ENCODE measurements around the gene ALDH6A1.
"Not testable (repeated sequence)": the region's sequence is repeated elsewhere in the genome, so short reads cannot be mapped to it uniquely, and the experiment has no call there.

The ALDH6A1 gene

DNA sequence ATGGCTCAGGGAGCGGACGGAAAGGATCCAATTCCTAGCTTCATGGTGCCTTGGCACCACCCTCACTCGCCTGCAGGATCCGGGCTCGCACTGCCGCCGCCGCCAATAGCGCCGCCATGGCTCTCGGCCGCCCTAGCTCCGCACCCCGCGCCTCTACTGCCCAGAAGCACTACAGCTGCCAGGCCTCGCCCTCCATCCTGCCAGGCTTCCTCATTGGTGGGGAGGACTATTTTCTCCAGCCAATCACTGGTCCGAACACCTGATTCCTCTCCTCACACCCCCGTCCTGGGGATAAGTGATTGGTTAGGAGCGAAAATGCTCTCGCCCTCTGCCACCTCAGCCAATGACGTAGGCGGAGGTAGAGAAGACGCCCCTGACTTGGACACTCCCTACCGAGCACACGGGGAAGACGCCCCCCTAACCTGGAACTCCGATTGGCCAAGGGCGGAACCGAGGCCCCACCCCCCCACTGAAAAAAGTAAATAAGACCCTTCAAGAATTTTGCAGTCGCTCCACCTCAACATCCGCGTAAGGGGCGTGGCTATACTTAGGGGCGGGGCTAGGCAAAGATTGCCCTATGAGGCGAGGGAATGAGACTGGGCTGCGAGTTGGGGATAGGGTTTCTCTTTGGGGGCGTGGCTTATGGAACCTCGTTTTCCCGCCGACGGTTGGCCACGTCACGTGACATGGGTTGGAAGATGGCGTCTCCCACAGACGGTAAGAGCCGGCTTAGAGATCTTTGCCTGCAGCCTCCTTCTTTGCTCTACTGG lies at the start of gene ALDH6A1, which contains the start of gene LIN52:
Gene ALDH6A1 (minus strand): TSS at position 177 of the 770 bp plus-strand sequence. CDS start 59 bp downstream, at position 118.
Gene LIN52 (plus strand): TSS at position 680 of the 770 bp plus-strand sequence. CDS start 19 bp downstream, at position 699.
- DNase-seq (ENCODE audit: low read depth) = peak; percentile 100

DNA sequence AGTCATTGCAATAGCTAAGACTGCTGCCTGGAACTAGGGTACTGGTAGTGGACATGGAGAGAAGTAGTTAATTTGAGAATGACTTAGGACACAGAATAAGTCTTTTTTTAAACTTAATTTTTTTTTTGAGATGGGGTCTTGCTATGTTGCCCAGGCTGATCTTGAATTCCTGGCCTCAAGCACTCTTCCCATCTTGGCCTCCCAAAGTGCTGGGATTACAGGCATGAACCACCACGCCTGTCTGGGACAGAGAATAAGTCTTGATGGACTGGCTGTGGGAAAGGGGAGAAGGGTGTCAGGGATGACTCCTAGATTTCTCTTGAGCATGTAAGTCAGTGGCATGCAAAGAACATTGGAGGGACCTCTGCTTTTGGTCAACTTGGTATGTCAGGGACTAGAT lies 43.4 kb upstream of the ALDH6A1 start:
- no peak for DNase-seq (ENCODE audit: low read depth)

DNA sequence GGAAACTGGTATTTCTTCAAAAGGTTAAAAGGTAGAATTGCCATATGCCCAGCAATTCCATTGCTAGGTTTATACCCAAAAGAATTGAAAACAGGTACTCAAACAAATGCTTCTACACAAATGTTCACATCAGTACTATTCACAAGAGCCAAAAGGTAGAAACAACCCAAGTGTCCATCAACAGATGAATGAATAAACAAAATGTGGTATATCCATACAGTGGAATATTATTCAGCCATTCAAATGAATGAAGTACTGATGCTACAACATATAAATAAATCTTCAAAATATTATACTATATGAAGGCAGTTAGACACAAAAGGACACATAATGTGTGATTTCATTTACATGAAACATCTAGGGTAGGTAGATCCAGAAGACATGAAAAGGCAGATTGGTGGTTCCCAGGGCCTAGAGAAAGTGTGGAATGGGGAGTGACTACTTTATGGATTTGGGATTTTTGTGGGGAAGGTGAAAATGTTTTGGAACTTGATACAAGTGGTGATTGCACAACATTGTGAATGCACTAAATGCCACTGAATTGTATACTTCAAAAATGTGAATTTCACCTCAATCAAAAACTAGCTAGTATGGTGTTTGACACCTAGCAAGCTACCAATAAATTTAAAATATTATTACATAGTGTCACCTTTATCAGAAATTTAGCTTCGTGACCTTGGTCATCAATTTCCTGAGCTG lies 42.2 kb upstream of the ALDH6A1 start:
- no peak for DNase-seq (ENCODE audit: low read depth)

DNA sequence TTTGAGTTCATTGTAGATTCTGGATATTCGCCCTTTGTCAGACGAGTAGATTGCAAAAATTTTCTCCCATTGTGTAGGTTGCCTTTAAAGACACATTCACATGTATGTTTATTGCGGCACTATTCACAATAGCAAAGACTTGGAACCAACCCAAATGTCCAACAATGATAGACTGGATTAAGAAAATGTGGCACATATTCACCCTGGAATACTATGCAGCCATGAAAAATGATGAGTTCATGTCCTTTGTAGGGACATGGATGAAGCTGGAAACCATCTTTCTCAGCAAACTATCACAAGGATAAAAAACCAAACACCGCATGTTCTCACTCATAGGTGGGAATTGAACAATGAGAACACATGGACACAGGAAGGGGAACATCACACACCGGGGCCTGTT lies 41.2 kb upstream of the ALDH6A1 start:
- DNase-seq (ENCODE audit: low read depth) = not testable (repeated sequence)

DNA sequence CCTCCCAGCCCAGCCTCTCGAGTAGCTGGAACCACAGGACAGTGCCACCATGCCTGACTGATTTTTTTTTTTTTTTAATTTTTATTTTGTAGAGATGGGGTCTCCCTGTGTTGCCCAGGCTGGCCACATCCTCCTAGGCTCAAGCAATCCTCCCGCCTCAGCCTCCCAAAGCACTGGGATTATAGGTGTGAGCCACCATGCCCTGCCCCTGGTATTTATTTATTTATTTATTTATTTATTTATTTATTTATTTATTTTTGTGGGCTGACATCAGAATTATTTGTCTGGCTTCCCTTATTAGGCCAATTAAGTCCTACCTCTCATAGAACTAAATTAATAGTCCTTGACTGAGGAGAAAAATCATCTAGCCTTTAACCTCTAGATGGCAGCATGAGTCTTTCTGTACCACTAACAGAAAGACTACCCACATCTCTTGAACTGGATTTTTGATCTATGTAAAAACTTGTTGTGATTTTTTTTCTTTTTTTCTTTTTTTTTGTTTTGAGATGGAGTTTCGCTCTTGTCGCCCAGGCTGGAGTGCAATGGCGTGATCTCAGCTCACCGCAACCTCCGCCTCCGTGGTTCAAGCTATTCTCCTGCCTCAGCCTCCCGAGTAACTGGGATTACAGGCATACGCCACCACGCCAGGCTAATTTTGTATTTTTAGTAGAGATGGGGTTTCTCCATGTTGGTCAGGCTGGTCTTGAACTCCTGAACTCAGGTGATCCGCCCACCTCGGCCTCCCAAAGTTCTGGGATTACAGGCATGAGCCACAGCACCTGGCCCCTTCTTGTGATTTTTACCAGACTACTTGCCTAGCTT lies 27.4 kb upstream of the ALDH6A1 start:
- DNase-seq (ENCODE audit: low read depth) = peak; percentile 6

DNA sequence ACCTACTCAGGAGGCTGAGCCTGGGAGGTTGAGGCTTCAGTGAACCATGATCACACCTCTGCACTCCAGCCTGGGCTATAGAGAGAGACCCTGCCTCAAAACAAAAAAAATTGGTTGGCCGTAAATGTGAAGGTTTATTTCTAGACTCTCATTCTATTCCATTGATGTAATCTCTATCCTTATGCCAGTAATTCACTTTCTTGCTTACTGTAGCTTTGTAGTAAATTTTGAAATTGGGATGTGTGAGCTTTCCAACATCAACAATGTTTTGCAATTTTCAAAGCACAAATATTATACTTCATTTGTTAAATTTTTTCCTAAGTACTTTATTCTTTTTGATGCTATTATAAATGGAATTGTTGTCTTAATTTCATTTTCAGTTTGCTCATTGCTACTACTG lies 25.1 kb upstream of the ALDH6A1 start:
- no peak for DNase-seq (ENCODE audit: low read depth)

DNA sequence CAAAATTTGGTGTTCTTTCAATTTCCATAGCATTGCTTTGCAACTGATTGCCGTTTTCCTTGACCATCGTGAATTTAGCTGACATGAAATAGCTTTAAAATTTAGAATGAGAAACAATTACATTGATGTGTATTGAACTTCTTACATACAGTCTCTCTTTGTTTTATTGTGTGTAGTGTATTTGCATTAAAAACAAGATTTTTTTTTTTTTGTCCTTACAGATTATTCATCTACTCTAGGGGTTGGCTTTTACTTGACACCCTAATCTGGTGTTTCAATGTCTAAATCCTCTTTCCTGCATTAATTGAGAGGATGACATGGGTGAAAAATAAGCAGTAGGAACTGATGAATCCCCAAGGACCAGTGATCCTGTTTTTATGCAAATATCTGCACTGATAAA lies 21.1 kb upstream of the ALDH6A1 start:
- no peak for DNase-seq (ENCODE audit: low read depth)

DNA sequence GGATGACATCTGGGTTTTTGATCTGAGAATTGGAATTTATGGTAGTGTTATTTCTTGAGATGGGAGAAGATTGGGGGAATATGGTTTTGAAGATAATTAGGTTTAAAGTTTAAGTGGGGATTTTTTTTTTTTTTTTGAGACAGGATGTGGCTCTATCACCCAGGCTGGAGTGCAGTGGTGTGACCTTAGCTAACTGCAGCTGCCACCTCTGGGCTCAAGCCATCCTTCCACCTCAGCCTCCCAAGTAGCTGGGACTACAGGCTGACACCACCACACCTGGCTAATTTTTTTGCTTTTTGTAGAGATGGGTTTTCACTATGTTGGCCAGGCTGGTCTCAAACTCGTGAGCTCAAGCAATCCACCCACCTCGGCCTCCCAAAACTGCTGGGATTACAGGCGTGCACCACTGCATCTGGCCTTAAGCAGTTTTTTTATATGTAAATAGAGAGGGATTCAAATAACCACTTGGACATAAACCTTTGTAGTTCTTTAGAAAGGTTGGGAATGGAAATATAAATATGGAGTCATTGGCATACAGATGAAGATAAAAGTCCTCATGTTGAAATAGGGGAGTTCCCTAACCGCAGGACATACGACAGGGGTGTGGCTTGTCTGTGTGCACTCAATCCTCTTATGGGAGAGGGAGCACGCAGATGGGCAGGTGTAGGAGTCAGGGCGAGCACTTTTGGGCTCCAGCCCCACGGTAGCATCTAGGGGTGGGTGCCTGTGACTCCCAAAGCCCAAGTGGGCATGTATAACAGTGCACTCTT lies 5.2 kb upstream of the ALDH6A1 start:
- DNase-seq (ENCODE audit: low read depth) = no peak

DNA sequence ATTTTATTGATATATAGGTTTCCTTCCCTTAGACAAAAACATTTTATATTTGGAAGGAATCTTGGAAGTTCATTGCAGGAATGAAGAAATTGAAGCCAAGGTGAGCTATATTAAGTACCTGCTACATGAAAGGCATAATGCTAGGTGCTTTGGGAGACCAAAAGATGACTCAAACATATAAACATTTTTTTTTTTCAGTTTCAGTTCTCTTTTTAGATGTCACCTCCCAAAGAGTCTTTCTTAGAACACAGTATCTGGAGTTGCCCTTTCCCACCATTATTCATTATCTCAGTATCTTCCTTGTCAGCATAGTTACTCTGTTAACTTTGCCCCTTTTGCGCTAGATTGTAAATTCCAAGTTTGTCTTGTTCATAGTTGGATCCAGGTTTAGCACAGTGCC lies 1.6 kb upstream of the ALDH6A1 start:
- no peak for DNase-seq (ENCODE audit: low read depth)

DNA sequence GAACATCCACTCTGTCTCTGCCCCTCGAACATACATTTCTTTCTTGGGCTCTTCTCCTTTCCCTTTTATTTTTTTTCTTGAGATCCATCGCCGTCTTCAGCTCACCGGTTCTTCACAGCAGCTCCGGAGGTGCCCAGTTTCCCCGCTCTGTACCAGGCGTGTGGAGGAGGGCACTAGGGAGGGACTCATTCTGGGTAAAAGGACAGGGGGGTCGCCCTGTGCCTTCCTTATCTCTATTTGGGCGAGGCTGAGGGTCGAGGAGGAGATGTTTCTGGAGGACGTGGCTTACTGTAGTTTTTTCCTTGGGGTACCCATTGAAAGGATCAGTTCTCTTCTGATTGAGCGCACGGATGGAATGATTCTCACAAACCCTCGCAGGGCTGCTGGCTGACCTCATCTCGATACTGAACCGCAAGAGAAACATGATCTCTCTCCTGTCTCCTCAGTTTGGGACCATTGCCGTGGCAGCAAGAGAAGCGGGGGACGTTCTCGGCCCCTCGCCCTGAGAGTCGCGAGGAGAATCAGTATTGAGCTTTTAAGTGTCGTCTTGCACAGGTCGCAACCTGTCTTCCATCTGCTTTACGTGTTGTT lies 889 bp upstream of the ALDH6A1 start:
- DNase-seq (ENCODE audit: low read depth) = no peak

DNA sequence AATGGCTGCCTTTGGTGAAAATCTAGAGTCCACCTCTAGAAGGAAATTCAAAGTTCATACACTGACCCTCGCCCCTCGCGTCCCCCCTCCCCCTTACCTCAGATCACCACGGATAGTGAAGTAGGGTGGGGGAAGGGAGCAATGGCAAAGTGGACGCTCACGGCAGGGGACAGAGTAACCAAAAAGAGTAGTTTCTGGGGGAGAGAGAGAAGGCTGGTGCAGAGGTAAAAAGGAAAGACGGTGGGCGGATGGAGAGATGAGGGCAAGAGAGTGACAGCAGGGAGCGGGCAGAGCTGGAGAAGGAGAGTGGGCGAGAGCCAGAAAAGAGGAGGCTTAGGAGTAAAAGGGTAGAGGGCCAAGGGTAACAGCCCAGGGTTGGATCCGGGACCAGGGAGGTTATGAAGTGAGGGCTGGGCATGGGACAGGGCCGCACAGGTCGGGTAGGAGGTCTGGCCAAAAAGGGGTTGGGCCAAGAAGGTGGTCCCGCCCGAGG lies 423 bp downstream of the ALDH6A1 start:
- no peak for DNase-seq (ENCODE audit: low read depth)

DNA sequence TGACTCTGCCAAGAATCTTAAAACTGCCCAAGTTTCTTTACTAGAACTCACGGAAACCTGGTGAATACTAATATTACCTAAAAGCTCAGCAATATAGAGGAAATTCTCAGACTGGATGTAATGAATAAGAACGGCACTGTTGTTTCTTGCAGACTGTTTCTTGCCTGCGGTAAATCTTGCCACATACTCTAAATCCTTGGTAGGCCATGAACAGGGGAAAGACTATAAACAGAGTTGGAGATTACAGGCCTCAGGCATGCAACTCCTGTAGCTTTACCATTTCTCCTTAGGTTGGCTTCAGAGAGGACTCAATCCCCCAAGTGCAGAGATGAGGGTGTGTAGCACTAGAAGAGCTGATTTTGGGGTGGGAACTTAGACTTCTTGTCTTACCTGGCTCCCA lies 1.1 kb downstream of the ALDH6A1 start:
- no peak for DNase-seq (ENCODE audit: low read depth)

DNA sequence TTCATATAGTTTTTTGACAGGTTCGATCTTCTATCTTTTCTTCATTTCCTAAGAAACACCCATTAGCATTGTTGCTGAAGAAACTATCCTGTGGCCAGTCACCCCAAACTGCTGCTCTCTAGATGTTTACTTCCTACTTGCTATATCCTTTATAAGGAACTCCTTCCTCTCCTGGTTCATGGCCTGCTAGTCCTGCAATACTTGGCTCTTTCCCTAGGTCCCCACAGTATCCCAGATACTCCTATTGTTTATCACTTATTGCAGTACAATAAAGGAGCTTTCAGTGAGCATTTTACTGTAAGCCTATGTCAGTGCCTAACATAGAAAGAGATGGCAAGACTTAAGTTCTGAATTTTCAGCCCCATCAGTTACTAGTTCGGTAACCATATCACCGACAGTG lies 2.8 kb downstream of the ALDH6A1 start:
- no peak for DNase-seq (ENCODE audit: low read depth)

DNA sequence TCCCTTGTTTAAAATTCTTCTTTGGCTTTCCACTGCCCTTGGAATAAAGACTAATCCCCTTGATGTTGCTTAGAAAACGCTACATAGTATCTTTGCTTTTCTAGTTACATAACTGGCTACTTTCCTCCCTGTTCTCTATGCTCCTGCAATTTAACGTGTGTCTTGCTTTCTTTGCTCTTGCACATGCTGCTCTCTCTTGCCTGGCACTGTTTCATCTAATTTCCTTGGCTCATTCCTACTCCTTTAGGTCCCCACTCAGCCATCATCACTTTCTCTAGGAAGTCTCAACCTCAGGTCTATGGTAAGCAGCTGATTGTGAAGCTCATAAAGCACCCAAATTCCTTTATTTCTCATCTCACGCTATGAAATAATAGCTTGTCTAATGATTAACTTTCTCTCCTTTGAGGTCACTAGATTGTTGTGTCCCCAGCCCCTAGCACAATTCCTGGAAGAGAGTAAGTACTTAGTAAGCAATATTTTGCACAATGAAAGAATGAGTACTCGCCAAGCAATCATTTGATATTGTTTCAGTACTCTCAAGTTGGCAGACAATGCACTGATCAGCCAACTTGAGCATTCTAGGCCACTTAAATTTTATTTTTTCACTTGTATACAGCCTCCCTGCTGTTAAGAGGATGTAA lies 3.3 kb downstream of the ALDH6A1 start:
- no peak for DNase-seq (ENCODE audit: low read depth)

DNA sequence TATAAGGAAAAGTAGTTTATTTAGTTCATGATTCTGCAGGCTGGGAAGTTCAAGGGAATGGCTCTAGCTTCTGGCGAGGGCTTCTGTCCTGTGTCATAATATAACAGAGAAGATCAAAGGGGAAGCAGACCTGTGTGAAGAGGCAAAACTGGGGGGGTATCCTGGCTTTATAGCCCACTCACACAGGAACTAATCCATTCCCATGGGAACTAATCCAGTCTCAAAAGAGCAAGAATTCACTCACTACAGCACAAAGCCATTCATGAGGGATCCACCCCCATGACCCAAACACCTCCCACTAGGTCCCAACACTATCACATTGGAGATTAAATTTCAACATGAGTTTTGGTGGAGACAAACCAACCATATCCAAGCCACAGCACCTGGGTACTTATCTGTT lies 6.9 kb downstream of the ALDH6A1 start:
- DNase-seq (ENCODE audit: low read depth) = no peak

DNA sequence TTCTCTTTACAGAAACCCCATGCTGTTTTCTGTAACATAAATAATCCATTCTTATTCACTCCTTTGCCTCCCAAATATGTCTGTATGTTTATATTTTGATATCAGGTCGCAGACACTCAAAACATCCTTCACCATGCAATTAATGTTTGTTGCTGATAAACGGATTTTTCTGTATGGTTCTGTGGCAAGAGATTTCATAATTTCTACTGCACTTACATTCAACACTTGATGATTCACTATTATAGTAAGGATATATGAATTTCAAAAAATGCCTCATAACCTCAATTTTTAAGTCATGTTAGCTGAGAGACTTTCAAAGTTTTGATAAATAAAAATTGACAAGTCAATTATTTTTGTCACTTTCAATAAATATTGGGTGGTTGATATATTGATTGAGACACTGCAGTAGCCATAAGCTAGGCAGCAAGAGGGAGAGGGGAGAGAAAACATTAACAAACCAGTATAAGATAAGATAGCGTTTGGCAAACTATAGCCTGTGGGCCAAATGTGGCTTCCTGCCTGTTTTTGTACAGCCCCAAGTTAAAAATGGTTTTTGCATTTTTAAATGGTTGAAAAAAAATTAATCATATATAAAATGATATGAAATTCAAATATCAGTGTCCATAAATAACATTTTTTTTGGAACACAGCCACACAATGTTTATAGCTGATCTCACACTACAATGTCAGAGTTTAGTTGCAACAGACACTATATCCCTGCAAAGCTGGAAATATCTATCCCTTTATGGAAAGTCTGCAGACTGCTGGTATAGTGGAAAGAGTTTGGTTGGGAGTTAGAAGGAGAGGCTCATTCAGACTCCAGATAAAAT lies 18.3 kb downstream of the ALDH6A1 start:
- DNase-seq (ENCODE audit: low read depth) = no peak

DNA sequence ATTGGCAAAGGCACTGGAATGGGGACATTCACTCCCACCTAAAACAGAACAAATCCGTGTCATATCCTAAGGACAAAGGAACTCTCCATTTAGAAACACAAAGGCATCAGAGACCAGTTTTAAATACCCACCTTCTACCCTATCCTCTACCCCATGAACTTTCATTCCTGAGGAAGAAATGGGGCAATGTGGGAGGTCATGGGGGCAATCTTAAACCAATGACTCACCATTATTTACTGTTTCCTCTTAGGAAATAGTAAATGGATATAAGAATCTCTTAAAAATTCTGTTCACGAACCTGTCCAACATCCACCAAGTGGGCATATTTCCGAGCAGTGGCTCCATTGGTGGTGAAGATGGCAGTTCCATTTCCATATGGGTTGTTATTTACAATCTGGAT lies 19.4 kb downstream of the ALDH6A1 start:
- DNase-seq (ENCODE audit: low read depth) = no peak

DNA sequence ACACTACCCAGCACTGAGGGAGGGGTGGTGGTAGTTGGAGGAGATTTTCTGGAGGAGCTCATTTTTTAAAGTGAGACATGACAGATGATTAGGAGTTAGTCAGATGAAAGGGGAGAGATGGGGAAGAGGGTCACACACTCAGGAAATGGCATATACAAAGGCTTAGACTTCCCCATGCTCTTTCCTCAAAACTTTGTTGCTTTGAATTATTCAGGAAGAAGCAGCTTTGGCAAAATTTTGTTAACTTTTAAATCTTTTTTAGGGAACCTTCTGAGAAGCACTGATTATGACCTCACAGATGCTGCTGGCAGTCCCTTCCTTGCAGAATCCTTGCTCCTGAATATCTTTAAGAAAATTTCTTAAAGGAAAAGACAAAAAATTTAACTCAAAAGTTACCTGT lies 19.8 kb downstream of the ALDH6A1 start:
- DNase-seq (ENCODE audit: low read depth) = no peak

DNA sequence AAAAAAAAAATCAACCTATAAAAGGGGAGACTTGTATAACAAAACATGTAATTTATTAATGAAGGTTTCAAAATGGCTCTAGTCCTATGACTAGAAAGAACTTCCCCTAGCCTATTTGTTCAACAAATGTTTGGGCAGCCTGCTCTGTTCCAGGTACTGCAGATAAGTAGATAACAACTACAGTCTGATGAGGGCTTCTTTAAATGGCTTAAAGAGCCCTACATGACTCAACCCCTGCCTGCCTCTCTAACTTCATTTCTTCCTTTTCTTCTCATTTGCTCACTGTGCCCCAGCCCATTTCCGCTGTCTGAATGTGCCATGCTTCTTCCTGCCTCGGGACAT lies 21.5 kb downstream of the ALDH6A1 start:
- no peak for DNase-seq (ENCODE audit: low read depth)

DNA sequence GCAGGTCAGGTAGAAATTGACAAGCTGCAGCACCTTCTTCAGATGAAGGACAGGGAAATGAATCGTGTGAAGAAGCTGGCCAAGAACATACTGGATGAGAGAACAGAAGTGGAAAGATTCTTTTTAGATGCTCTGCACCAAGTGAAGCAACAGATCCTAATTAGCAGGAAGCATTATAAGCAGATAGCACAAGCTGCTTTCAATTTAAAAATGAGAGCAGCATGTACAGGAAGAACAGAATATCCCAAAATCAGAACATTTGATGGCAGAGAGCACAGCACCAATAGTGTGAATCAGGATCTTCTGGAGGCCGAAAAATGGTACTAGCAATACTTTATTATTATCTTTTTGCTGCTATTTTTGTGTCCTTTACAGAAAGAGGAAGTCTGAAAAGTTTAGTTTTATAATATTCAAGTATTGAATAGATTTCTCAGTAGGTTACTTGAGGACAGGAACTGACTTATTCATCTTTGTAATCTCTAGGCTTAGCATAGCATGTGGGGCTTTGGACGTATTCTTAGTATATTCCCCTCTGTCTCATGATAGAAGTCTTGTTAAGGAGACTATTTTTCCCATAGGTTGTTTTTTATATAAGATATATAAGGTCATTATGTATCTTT lies 34.3 kb downstream of the ALDH6A1 start:
- no peak for DNase-seq (ENCODE audit: low read depth)
